GM21360 (cell line): ENCODE measurements around the gene F2.
"Not testable (repeated sequence)": the region's sequence is repeated elsewhere in the genome, so short reads cannot be mapped to it uniquely, and the experiment has no call there.

ENCODE experiments used
- ATAC-seq: cut with Tn5 transposase; IDR thresholded peaks from one replicate; pipeline ENCODE4 v1.9.1; 2021; ENCODE audit warnings: mild to moderate bottlenecking, moderate library complexity; ENCODE audit not compliant: unreplicated experiment

Gene F2

GRCh38 chr11:46719048-46719542 lies at the start of gene F2:
F2 (plus strand) TSS chr11:46719213; CDS start chr11:46719236, 23 bp downstream.
- ATAC-seq = no peak

GRCh38 chr11:46669711-46670139 lies 49.3 kb upstream of the F2 start:
- ATAC-seq = no peak

- not testable (repeated sequence) for ATAC-seq
Measured at GRCh38 chr11:46670521-46670920, 48.5 kb upstream of the F2 start.

- no peak for ATAC-seq
Measured at GRCh38 chr11:46671958-46672315, 47.1 kb upstream of the F2 start.

- no peak for ATAC-seq
Measured at GRCh38 chr11:46672381-46672839, 46.6 kb upstream of the F2 start.

- ATAC-seq = no peak
Measured at GRCh38 chr11:46673713-46674462, 45.1 kb upstream of the F2 start.

GRCh38 chr11:46674463-46675287 lies 44.3 kb upstream of the F2 start:
- no peak for ATAC-seq

- ATAC-seq = no peak
Measured at GRCh38 chr11:46675288-46675851, 43.6 kb upstream of the F2 start.

- ATAC-seq = no peak
Measured at GRCh38 chr11:46675949-46676348, 43.1 kb upstream of the F2 start.

GRCh38 chr11:46676436-46677158 lies 42.4 kb upstream of the F2 start:
- no peak for ATAC-seq

- ATAC-seq = no peak
Measured at GRCh38 chr11:46677169-46677568, 41.8 kb upstream of the F2 start.

- no peak for ATAC-seq
Measured at GRCh38 chr11:46677991-46678740, 40.8 kb upstream of the F2 start.

- ATAC-seq = no peak
Measured at GRCh38 chr11:46678741-46679130, 40.3 kb upstream of the F2 start.

- ATAC-seq = no peak
Measured at GRCh38 chr11:46679241-46680163, 39.5 kb upstream of the F2 start.

- no peak for ATAC-seq
Measured at GRCh38 chr11:46680164-46680760, 38.8 kb upstream of the F2 start.

GRCh38 chr11:46680815-46681214 lies 38.2 kb upstream of the F2 start:
- ATAC-seq = no peak

- no peak for ATAC-seq
Measured at GRCh38 chr11:46681814-46682213, 37.2 kb upstream of the F2 start.
